WTC11 (cell line): Measurements from ENCODE around the gene AP5Z1. TPM values are rescaled to one million over a fixed set of nuclear protein-coding genes. Genes with fewer than 3 reads are reported as not detected.
A peak's percentile ranks its signal among the peaks of the same experiment; 100 is the strongest.

Experiments used
- ATAC-seq: fragments of 200-7000 bp; cut with Tn5 transposase; 2 replicates; pipeline ENCODE4 v1.10.0; 2021; ENCODE audit warnings: mild to moderate bottlenecking, moderate library complexity
- CTCF ChIA-PET: fragments of 300-600 bp; sonication (Branson Sonifier 250); formaldehyde crosslinking; loops from one replicate; lab custom pipeline; 2021; ENCODE audit warnings: antibody characterized with exemption; lab: Charles Lee
- POLR2A ChIA-PET: fragments of 350-600 bp; sonication (Branson Sonifier 250); formaldehyde crosslinking; loops from one replicate; lab custom pipeline; 2021; ENCODE audit warnings: antibody characterized with exemption; lab: Charles Lee
- DNase-seq: peaks from one replicate; pipeline ENCODE4 v3.0.0; 2021; ENCODE audit warnings: low spot score
- H3K27ac Mint-ChIP-seq: 2 replicates; pipeline ENCODE4 v1.8.0; 2021; ENCODE audit warnings: mixed read lengths
- H3K27me3 Mint-ChIP-seq: 2 replicates; pipeline ENCODE4 v1.8.0; 2021; ENCODE audit warnings: low read depth, mild to moderate bottlenecking, moderate library complexity, mixed read lengths
- H3K36me3 Mint-ChIP-seq: 2 replicates; pipeline ENCODE4 v1.8.0; 2021; ENCODE audit warnings: mixed read lengths
- H3K4me1 Mint-ChIP-seq: 2 replicates; pipeline ENCODE4 v1.8.0; 2022; ENCODE audit warnings: mixed read lengths
- H3K4me3 Mint-ChIP-seq: 2 replicates; pipeline ENCODE4 v1.8.0; 2021; ENCODE audit warnings: mild to moderate bottlenecking, moderate library complexity, mixed read lengths
- H3K9me3 Mint-ChIP-seq: 2 replicates; pipeline ENCODE4 v1.8.0; 2021; ENCODE audit warnings: mixed read lengths
- FOXP1 ChIP-seq: sonication (generic); formaldehyde crosslinking; IDR thresholded peaks from 2 replicates; pipeline ENCODE4 v1.8.0; 2022; ENCODE audit warnings: missing genetic modification reagents, mild to moderate bottlenecking, moderate library complexity, borderline replicate concordance
- HMGA2 ChIP-seq: fragments of 250-450 bp; sonication (Bioruptor Pico); IDR thresholded peaks from 2 replicates; pipeline ENCODE4 v1.4.0; 2021; ENCODE audit warnings: mild to moderate bottlenecking, moderate library complexity
- IRF2 ChIP-seq: sonication (generic); formaldehyde crosslinking; IDR thresholded peaks from 2 replicates; pipeline ENCODE4 v1.8.0; 2022; ENCODE audit warnings: low read depth, missing genetic modification reagents, borderline replicate concordance
- JUN ChIP-seq: sonication (generic); formaldehyde crosslinking; IDR thresholded peaks from 2 replicates; pipeline ENCODE4 v1.8.0; 2023; ENCODE audit warnings: mild to moderate bottlenecking, missing genetic modification reagents
- NFE2L1 ChIP-seq: sonication (generic); formaldehyde crosslinking; IDR thresholded peaks from 2 replicates; pipeline ENCODE4 v1.8.1; 2023; ENCODE audit warnings: missing genetic modification reagents
- OVOL2 ChIP-seq: fragments of 250-450 bp; sonication (Bioruptor Pico); IDR thresholded peaks from 2 replicates; pipeline ENCODE4 v1.9.0; 2021; ENCODE audit warnings: mild to moderate bottlenecking, borderline replicate concordance
- RELA ChIP-seq: sonication (generic); formaldehyde crosslinking; IDR thresholded peaks from 2 replicates; pipeline ENCODE4 v1.8.1; 2022; ENCODE audit warnings: missing genetic modification reagents, mild to moderate bottlenecking, borderline replicate concordance
- TEAD4 ChIP-seq: sonication (generic); formaldehyde crosslinking; IDR thresholded peaks from 2 replicates; pipeline ENCODE4 v1.8.0; 2022; ENCODE audit warnings: mild to moderate bottlenecking, missing genetic modification reagents
- TP53 ChIP-seq: sonication (generic); formaldehyde crosslinking; IDR thresholded peaks from 2 replicates; pipeline ENCODE4 v1.8.1; 2023; ENCODE audit warnings: mild to moderate bottlenecking, missing genetic modification reagents
- ZNF121 ChIP-seq: sonication (generic); formaldehyde crosslinking; IDR thresholded peaks from 2 replicates; pipeline ENCODE4 v1.8.0; 2023; ENCODE audit warnings: missing genetic modification reagents
- ZNF138 ChIP-seq: sonication (generic); formaldehyde crosslinking; conservative IDR thresholded peaks from 2 replicates; pipeline ENCODE4 v1.8.1; 2022; ENCODE audit warnings: mild to moderate bottlenecking, moderate library complexity, missing genetic modification reagents
- ZNF219 ChIP-seq: sonication (generic); formaldehyde crosslinking; IDR thresholded peaks from 2 replicates; pipeline ENCODE4 v1.8.0; 2023; ENCODE audit warnings: missing genetic modification reagents, mild to moderate bottlenecking, borderline replicate concordance
- ZNF232 ChIP-seq: sonication (generic); formaldehyde crosslinking; IDR thresholded peaks from 2 replicates; pipeline ENCODE4 v1.8.0; 2022; ENCODE audit warnings: mild to moderate bottlenecking, missing genetic modification reagents
- ZNF263 ChIP-seq: sonication (generic); formaldehyde crosslinking; IDR thresholded peaks from 2 replicates; pipeline ENCODE4 v1.8.1; 2022; ENCODE audit warnings: low read depth, mild to moderate bottlenecking, moderate library complexity, missing genetic modification reagents
- total RNA-seq: library from RNA; stranded (reverse); gene quantifications from 3 replicates; pipeline ENCODE4 v1.2.3, GENCODE V29; 2021
- TF ChIP-seq, protein P1 (sequence below): sonication (generic); formaldehyde crosslinking; IDR thresholded peaks from 2 replicates; pipeline ENCODE4 v1.8.1; 2022; ENCODE audit warnings: mild to moderate bottlenecking, moderate library complexity, missing genetic modification reagents
- TF ChIP-seq, protein P2 (sequence below): sonication (generic); formaldehyde crosslinking; IDR thresholded peaks from 2 replicates; pipeline ENCODE4 v1.8.0; 2022; ENCODE audit warnings: mild to moderate bottlenecking, missing genetic modification reagents
- TF ChIP-seq, protein P3 (sequence below): fragments of 250-450 bp; sonication (Bioruptor Pico); IDR thresholded peaks from 2 replicates; pipeline ENCODE4 v2.1.2; 2022; ENCODE audit warnings: mild to moderate bottlenecking, moderate library complexity
- TF ChIP-seq, protein P4 (sequence below): fragments of 250-450 bp; sonication (Bioruptor Pico); IDR thresholded peaks from 2 replicates; pipeline ENCODE4 v1.9.0; 2021; ENCODE audit warnings: moderate library complexity, mild to moderate bottlenecking, inconsistent platforms, borderline replicate concordance
- TF ChIP-seq, protein P5 (sequence below): sonication (generic); formaldehyde crosslinking; IDR thresholded peaks from 2 replicates; pipeline ENCODE4 v1.8.1; 2023; ENCODE audit warnings: mild to moderate bottlenecking, missing genetic modification reagents, borderline replicate concordance
- TF ChIP-seq, protein P6 (sequence below): sonication (generic); formaldehyde crosslinking; conservative IDR thresholded peaks from 2 replicates; pipeline ENCODE4 v1.8.1; 2022; ENCODE audit warnings: mild to moderate bottlenecking, missing genetic modification reagents
- TF ChIP-seq, protein P7 (sequence below): sonication (generic); formaldehyde crosslinking; conservative IDR thresholded peaks from 2 replicates; pipeline ENCODE4 v1.8.1; 2023; ENCODE audit warnings: mild to moderate bottlenecking, low read depth, missing genetic modification reagents, moderate library complexity

AP5Z1 gene
- total RNA-seq, 1 experiment from 2014 or later = 29.4 TPM

DNA sequence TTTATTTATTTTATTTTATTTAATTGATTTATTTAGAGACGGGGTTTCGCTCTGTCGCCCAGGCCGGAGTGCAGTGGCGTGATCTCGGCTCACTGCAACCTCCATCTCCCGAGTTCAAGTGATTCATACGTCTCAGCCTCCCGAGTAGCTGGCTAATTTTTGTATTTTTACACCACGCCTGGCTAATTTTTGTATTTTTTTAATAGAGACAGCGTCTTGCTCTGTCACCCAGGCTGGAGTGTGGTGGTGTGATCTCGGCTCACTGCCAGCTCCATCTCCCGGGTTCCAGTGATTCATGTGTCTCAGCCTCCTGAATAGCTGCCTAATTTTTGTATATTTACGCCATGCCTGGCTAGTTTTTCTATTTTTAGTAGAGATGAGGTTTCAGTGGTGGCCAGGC is 34.2 kb downstream of the AP5Z1 start:
- CTCF ChIA-PET = interaction anchor here (2.1 kb wide), 1 partner anchor 11 kb away, joined by 6 read pairs; no protein-coding TSS in a partner anchor

DNA sequence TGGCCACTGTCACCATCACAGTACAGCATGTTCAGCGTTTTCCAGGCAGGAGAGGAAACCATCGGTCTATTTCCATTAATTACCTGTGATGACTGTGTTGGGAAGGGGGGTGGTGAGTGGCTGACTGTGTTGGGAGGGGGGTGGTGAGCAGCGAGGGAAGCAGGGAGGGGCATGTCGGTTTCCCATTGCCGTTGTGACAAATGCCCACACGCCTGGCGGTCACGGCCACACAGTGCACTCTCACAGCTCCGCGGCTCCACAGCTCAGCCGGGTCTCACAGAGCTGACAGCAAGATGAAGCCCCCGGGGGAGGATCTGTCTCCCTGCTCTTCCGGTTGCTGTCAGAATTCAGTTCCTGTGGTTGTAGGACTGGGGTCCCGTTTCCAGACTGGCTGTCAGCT is 39.0 kb downstream of the AP5Z1 start:
- CTCF ChIA-PET = interaction anchor here (1.1 to 3.4 kb wide), 5 partner anchors 15 to 274 kb away, joined by 3 to 17 read pairs (median 9); partner anchors contain the start of gene RADIL
- POLR2A ChIA-PET = no interaction called here
- DNase-seq (no peak), ATAC-seq (no peak)
- Mint-ChIP-seq H3K4me1 (no peaks in the 10 kb centered on the region), H3K27ac (no peak overlapping the region), H3K4me3 (no peak overlapping the region)
- no peak for TF ChIP-seq IRF2
- no peak for TF ChIP-seq OVOL2
- TF ChIP-seq, protein P1, sequence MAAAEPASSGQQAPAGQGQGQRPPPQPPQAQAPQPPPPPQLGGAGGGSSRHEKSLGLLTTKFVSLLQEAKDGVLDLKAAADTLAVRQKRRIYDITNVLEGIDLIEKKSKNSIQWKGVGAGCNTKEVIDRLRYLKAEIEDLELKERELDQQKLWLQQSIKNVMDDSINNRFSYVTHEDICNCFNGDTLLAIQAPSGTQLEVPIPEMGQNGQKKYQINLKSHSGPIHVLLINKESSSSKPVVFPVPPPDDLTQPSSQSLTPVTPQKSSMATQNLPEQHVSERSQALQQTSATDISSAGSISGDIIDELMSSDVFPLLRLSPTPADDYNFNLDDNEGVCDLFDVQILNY = no peak
- TF ChIP-seq, protein P2, sequence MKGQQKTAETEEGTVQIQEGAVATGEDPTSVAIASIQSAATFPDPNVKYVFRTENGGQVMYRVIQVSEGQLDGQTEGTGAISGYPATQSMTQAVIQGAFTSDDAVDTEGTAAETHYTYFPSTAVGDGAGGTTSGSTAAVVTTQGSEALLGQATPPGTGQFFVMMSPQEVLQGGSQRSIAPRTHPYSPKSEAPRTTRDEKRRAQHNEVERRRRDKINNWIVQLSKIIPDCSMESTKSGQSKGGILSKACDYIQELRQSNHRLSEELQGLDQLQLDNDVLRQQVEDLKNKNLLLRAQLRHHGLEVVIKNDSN (CRISPR knock-in tag) = no peak
- TF ChIP-seq TP53 (CRISPR knock-in tag) = no peak
- no peak for TF ChIP-seq FOXP1 (CRISPR knock-in tag)
- no peak for TF ChIP-seq JUN (CRISPR knock-in tag)
- TF ChIP-seq TEAD4 (CRISPR knock-in tag) = no peak
- TF ChIP-seq, protein P3, sequence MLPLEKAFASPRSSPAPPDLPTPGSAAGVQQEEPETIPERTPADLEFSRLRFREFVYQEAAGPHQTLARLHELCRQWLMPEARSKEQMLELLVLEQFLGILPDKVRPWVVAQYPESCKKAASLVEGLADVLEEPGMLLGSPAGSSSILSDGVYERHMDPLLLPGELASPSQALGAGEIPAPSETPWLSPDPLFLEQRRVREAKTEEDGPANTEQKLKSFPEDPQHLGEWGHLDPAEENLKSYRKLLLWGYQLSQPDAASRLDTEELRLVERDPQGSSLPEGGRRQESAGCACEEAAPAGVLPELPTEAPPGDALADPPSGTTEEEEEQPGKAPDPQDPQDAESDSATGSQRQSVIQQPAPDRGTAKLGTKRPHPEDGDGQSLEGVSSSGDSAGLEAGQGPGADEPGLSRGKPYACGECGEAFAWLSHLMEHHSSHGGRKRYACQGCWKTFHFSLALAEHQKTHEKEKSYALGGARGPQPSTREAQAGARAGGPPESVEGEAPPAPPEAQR (CRISPR knock-in tag) = no peak
- TF ChIP-seq ZNF263 (CRISPR knock-in tag) = no peak
- TF ChIP-seq ZNF138 = no peak
- no peak for TF ChIP-seq NFE2L1
- TF ChIP-seq RELA (CRISPR knock-in tag) = no peak
- TF ChIP-seq, all 79 proteins: peak for 0
- peaks cover 3% of the 10 kb centered on the region; the same call in 1 of the 2 replicates for H3K36me3 Mint-ChIP-seq
- peaks cover 7% of the 10 kb centered on the region for H3K9me3 Mint-ChIP-seq
- H3K27me3 Mint-ChIP-seq = peaks cover 8% of the 10 kb centered on the region

More for the DNA sequence above, 34.2 kb downstream of the AP5Z1 start:
- no peak overlapping the region; the same call in 1 of the 2 replicates for H3K4me3 Mint-ChIP-seq
- no peak for DNase-seq
- POLR2A ChIA-PET = no interaction called here
- peaks cover 7% of the 10 kb centered on the region for H3K9me3 Mint-ChIP-seq
- H3K27me3 Mint-ChIP-seq = peaks cover 24% of the 10 kb centered on the region
- TF ChIP-seq ZNF232 (no peak), HMGA2 (CRISPR knock-in tag) (0 out of 2 replicates have a peak, but pooled peaks have one; percentile 45)
- H3K4me1 Mint-ChIP-seq = no peaks in the 10 kb centered on the region
- no peak overlapping the region for H3K27ac Mint-ChIP-seq
- peaks cover 3% of the 10 kb centered on the region; the same call in 1 of the 2 replicates for H3K36me3 Mint-ChIP-seq
- ATAC-seq = no peak

DNA sequence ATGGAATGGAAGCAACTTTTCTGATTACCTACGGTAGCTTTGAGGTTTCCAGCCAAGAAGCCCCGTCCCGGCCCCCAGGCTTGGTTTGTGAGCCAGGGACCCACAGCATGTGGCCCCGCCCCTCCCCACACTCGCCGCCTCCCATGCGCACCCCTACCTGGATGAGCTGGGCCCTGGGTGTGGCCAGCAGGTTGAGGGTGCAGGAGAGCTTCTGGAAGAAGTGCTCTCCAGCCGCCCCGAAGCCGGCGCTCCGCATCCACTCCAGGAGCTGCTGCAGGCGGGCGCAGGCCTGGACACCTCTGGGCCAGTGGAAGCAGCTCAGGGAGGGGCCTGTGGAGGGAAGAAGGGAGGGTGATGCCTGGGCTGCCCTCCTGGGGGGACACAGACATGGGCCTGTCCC is 39.7 kb downstream of the AP5Z1 start:
- Mint-ChIP-seq H3K36me3 (peaks cover 3% of the 10 kb centered on the region; the same call in 1 of the 2 replicates), H3K4me3 (no peak overlapping the region), H3K27me3 (peaks cover 8% of the 10 kb centered on the region), H3K4me1 (no peaks in the 10 kb centered on the region), H3K9me3 (peaks cover 7% of the 10 kb centered on the region), H3K27ac (no peak overlapping the region)
- POLR2A ChIA-PET = no interaction called here
- no peak for DNase-seq
- CTCF ChIA-PET = interaction anchor here (0.7 to 3.4 kb wide), 11 partner anchors 9 to 1066 kb away, joined by 3 to 47 read pairs (median 5); partner anchors contain the start of gene RADIL
- no peak; the same call in 1 of the 2 replicates for ATAC-seq
- TF ChIP-seq, protein P4, sequence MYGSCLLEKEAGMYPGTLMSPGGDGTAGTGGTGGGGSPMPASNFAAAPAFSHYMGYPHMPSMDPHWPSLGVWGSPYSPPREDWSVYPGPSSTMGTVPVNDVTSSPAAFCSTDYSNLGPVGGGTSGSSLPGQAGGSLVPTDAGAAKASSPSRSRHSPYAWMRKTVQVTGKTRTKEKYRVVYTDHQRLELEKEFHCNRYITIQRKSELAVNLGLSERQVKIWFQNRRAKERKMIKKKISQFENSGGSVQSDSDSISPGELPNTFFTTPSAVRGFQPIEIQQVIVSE (CRISPR knock-in tag) = no peak
- TF ChIP-seq, protein P5, sequence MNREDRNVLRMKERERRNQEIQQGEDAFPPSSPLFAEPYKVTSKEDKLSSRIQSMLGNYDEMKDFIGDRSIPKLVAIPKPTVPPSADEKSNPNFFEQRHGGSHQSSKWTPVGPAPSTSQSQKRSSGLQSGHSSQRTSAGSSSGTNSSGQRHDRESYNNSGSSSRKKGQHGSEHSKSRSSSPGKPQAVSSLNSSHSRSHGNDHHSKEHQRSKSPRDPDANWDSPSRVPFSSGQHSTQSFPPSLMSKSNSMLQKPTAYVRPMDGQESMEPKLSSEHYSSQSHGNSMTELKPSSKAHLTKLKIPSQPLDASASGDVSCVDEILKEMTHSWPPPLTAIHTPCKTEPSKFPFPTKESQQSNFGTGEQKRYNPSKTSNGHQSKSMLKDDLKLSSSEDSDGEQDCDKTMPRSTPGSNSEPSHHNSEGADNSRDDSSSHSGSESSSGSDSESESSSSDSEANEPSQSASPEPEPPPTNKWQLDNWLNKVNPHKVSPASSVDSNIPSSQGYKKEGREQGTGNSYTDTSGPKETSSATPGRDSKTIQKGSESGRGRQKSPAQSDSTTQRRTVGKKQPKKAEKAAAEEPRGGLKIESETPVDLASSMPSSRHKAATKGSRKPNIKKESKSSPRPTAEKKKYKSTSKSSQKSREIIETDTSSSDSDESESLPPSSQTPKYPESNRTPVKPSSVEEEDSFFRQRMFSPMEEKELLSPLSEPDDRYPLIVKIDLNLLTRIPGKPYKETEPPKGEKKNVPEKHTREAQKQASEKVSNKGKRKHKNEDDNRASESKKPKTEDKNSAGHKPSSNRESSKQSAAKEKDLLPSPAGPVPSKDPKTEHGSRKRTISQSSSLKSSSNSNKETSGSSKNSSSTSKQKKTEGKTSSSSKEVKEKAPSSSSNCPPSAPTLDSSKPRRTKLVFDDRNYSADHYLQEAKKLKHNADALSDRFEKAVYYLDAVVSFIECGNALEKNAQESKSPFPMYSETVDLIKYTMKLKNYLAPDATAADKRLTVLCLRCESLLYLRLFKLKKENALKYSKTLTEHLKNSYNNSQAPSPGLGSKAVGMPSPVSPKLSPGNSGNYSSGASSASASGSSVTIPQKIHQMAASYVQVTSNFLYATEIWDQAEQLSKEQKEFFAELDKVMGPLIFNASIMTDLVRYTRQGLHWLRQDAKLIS (CRISPR knock-in tag) = no peak
- TF ChIP-seq IRF2 = no peak
- TF ChIP-seq TP53 (CRISPR knock-in tag) = no peak
- no peak for TF ChIP-seq ZNF219
- TF ChIP-seq TEAD4 (CRISPR knock-in tag) = no peak
- TF ChIP-seq ZNF121 (CRISPR knock-in tag) = no peak
- TF ChIP-seq, protein P6, sequence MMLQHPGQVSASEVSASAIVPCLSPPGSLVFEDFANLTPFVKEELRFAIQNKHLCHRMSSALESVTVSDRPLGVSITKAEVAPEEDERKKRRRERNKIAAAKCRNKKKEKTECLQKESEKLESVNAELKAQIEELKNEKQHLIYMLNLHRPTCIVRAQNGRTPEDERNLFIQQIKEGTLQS (CRISPR knock-in tag) = no peak
- TF ChIP-seq, protein P7, sequence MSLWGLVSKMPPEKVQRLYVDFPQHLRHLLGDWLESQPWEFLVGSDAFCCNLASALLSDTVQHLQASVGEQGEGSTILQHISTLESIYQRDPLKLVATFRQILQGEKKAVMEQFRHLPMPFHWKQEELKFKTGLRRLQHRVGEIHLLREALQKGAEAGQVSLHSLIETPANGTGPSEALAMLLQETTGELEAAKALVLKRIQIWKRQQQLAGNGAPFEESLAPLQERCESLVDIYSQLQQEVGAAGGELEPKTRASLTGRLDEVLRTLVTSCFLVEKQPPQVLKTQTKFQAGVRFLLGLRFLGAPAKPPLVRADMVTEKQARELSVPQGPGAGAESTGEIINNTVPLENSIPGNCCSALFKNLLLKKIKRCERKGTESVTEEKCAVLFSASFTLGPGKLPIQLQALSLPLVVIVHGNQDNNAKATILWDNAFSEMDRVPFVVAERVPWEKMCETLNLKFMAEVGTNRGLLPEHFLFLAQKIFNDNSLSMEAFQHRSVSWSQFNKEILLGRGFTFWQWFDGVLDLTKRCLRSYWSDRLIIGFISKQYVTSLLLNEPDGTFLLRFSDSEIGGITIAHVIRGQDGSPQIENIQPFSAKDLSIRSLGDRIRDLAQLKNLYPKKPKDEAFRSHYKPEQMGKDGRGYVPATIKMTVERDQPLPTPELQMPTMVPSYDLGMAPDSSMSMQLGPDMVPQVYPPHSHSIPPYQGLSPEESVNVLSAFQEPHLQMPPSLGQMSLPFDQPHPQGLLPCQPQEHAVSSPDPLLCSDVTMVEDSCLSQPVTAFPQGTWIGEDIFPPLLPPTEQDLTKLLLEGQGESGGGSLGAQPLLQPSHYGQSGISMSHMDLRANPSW (CRISPR knock-in tag) = no peak
